GM11168 (cell line): ENCODE results near the gene HOXB1.

Source experiments
- in situ Hi-C: fragments of 300-500 bp; cut with MboI; formaldehyde crosslinking; loops from one replicate; pipeline ENCODE4 v1.12.0; 2022; ENCODE audit warnings: low sequenced_read_pairs; ENCODE audit not compliant: unreplicated experiment

Gene HOXB1

DNA sequence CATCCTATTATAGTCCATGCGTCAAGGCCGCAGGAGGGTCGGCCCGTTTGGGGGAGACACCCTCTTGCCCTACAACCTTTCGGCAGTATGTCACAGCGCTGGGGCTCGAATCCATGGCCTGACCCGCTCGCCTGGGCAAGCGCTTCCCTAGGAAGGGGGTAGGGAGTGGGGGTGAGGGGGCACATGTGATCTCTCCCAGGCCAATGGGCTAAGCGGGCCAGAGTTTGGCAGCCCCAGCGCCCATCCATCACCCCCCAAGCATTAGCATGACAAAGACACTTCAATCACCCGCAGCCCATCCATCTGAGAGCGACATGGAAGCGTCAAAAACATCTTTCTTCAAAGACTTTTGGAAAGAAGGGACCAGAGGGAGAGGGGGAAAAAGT lies at the start of gene HOXB1:
Gene HOXB1 (minus strand): TSS at position 125 of the 386 bp plus-strand sequence. CDS start 107 bp downstream, at position 18.
- in situ Hi-C loops: no loop called here

DNA sequence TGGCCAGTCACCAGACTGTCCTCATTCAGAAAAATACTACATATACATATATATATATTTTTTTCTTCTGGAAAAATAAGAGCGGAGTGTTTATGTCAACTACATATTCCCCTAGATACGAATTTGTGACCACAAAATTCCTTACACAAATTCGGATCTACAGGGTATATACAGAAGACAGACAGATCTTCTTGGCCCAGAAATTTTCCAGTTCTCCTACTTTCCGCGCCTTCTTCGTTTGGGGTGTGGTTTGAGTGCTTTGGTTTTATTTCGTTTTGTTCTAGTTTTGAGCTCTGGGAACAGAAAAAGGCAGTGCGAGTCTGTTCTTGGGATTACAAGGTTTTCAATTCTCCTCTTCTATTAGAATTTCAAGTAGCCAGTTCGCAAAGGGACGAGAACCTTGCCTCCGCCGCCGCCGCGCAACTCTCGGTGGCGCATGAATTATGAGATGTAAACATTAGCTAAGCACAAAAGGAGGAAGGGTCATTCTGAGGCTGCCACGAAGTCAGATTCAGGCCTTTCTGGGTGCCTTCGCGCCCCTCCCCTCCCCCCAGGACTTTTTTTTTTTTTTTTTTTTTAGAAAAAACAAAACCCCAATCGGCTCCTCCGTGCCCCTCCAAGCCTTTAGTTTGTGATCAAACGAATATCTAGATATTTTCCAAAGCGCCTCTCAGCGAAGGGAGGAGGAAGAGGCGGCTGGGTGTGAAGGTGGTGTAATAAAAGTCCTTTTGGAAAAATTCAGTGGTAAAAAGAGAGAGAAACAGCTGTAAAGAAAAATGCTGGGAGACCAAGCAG lies 49.1 kb upstream of the HOXB1 start:
- in situ Hi-C loops: no loop called here

DNA sequence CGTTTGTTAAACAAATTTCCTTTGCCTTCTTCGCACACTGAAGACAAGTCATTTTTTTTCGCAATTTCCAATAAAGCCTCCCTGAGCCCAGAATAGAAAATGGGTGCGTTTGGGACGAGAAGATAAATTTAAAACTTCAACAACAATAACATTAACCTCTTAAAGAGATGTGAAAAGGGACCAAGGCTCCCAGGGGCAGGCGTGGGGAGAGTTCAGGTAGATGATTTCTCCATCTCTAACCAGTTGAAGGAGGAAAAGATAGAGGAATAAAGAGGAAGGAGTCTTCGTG lies 48.6 kb upstream of the HOXB1 start:
- in situ Hi-C loops: no loop called here

DNA sequence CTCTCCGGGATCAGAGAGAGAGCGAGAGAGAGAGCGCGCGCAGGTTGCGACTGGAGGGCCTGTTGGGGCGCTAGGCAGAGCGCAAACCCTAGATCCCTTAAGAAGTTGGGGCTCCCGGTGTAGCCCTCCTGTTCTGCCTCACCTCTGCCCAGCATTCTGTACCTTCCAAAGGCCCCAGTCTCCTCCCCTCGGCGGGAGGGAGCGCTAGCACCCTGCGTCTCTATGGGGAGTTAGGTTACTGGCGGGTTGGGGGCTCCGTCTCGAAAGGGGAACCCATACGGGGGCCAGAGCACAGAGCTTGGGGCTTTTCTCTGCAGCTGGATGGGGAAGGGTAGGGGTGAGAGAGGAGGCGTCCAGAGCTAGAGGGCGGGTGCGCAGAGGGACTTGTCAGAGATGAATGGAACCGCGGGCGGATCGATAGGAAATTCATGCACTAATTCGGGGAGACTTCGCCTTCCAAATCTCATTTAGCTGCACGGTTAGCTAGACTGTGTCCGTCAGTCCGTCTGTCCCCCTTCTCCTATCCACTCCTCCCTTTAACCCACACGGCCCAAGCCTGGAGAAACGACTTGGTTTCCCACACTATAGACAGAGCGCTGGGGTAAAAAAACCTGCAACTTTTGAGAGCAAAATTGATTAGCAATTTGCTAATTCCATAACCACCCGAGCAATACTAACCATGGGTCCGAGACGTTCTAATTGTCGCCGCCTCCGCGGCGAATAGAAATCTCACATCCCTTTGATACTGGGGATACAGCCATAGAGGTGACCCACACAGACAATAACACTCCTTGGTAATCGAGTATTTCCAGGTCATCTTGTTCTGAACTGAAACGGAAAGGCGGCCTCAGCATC lies 48.0 kb upstream of the HOXB1 start:
- in situ Hi-C loops: no loop called here

DNA sequence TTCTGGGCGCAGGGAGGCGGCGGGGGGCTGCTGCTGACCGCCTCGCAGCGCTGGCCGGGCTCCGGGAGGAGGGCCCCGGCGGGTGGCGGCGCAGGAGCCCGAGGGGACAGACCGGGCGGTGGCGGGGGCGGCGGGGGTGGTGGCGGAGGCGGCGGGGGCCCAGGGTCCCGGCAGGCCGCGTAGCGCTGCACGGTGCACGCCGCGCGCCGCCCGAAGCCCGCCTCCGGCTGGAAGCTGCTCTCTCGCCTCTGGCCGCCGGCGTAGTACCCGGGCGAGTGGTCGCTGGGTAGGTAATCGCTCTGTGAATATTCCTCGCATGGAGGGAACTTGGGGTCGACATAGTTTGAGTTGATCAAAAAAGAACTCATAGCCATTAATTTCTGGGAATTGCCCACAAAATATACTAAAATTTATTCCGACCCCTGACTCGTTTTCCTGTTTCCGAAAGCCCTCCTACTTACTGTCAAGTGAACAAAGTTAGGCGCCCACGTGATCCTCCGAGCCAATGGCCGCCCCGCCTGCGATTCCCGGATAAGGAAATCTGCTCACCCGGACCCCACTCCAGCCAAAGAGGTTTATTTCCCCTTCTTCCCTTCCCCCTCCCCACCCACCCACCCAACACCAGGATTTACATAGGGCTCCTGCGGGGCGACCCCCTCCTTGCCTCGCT lies 47.3 kb upstream of the HOXB1 start, which contains the start of gene HOXB4:
Gene HOXB4 (minus strand): TSS at position 405 of the 670 bp plus-strand sequence. CDS start 31 bp downstream, at position 374.
- in situ Hi-C loops: no loop called here

DNA sequence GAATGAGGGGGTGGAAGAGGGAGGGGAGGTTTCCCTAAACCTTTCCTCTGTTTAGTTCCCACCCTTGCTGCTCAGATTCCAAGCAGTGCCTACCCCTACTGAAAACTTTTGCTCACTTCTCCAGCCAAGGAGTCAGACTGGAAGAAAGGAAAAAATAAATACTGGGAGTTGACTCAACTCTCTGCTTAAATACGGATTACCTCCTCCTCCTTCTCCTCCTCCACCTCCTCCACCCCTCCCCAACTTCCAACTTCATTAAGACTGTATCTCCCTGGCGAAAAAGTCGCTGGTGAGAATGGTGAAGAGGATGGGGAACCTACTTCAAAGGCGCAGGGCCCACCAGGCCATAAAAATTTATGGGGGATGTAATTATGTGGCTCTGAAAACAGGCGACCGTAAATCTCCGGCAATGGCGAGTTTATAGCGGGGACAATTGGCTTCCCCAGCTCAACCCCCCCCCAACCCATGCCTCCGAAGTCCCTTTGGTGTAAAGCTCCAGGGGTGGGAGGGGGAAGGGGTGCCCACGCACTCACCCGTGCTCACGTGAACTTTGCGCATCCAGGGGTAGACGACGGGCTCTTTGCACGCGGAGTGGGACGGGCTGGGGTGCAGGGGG lies 46.6 kb upstream of the HOXB1 start:
- in situ Hi-C loops: no loop called here

DNA sequence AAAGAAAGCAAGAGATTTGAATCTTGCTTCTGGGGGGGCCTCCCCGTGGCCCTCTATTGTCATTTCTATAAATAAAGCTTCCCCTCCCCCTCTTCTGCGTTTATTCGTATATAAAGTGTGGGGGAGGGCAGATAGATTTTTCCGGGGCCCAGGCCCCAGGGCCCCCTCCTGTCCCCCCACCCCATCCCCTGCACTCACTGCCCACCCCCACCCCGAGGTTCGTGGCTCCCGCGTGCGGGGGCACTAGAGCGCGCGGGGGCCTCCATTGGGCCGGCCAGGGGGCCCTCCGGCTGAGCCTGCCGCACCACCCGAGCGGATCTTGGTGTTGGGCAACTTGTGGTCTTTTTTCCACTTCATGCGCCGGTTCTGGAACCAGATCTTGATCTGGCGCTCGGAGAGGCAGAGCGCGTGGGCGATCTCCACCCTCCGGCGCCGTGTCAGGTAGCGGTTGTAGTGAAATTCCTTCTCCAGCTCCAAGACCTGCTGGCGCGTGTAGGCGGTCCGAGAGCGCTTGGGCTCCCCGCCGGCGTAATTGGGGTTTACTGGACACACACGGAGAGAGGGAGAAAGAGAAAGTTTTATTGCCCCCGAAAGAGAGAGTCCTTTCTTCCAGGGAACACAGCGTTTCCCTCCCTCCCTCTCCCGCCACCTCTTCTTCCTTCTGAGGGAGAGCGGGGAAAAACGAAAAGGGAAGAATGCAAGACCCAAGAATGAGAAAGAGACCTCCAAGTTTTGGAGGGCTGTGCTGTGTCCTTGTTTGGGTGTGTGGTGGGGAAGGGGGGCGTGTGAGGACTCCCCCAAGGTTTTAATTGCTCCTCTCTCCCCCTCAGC lies 45.9 kb upstream of the HOXB1 start:
- in situ Hi-C loops: no loop called here

DNA sequence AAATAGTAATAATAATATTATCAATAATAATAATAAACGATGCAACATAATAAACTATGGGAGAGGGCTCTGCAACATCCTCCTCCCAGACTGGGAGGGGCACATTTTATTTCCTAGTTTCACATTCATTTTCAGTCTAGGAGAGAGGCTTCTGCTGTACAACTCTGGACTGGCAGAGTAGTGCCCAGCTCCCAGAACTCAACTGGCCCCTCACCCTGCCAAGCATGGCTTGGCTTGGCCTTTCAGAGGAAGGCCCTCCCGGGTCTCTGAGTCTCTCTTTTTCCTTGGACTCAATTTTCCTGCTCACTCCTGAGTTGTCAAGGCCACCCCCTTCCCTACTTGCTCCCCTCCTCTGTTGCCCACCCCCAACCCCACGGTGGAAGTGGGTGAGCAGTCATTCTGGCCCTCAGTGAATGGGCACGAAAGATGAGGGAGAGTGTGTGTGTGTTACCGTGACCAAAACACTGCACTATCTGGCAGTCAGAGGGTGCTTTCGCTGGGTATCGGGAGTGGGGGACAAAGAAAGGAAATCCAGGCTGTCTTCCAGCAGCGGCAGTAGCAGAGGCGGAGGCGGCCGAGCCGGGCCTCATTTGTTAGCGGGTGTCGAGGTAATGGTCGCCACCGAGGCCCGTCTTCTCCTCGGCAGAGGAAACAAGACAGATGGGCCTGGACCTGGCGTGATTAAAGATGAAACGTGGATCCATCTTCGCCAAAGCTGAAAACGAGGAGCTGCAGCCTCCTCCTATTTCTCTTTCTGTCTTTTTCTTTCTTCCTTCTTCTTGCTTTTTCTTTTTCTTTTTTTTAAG lies 45.1 kb upstream of the HOXB1 start:
- in situ Hi-C loops: no loop called here

DNA sequence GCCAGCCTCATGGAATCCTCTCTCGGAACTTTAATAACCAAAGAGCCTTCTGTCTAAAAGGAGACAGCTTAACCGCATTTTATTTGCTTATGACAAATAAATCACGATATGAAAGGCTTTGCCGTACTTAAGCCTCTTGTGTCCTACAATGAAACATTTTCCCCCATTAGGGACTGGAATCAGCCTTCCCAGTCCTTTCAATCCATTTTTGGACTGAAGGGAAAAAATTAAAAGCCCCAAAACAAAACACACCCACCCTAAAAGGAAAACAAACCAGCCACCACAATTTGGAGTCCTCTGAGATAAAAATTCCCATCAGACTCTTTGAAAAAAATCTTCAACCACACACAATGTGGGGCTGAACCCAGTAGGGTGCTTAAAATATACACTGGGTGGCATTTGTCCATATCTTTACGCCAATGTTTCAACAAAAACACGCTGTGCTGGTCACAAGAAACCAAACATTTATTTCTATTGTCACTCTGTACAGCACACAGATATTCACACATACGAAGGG lies 44.3 kb upstream of the HOXB1 start:
- in situ Hi-C loops: no loop called here

DNA sequence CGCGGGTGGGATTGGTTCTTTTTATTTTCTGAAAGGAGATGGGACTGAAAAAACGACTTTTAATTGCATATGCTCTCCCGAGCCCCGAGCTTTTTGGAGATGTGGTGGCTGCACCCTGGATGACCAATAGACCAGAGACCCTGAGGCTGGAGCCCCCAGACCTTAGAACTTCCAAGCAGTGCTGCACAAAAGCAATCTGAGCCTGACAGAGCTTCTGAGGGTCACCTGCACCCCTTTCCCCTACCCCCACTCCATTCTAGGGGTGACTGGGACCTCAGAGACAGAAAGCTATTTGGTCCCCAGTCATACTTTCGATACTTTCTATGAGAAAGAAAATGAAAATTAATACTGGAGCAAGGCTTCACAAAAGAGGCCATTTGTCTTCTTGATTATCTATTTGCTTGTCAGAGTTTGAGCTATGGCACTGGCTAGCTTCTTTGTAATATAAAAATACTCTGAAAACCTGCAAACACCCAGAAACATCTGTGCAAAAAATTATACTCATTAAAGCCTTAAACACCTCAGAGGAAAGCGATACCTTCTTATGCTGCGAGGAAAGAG lies 43.8 kb upstream of the HOXB1 start:
- in situ Hi-C loops: no loop called here

DNA sequence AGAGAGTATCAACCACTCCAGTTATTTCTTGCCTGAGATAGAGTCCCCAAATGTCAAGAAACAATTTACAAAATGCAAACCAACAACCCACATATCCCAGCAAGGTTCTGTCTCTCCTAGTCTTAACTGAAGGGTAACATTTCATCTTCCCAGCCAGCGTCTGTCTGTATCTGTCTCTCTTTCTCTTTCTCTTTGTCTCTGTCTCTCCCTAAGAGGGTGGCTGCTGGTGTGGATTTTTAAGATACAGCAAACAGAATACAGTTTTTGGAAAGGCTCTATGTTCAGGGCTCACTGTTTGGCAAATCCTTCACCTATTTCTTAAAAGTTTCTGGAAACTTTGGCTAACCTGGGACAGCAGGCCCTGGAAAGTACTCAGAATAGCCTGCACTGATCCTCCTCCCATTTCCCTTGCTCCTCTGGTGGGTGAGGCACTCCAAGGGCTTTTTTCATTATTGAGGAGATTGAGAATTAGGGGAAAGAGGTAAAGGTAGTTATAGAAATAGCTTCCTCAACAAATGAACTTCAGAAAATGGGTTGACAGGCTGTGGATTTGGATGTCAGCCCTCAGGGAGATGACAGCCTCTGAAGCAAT lies 41.1 kb upstream of the HOXB1 start:
- in situ Hi-C loops: no loop called here

DNA sequence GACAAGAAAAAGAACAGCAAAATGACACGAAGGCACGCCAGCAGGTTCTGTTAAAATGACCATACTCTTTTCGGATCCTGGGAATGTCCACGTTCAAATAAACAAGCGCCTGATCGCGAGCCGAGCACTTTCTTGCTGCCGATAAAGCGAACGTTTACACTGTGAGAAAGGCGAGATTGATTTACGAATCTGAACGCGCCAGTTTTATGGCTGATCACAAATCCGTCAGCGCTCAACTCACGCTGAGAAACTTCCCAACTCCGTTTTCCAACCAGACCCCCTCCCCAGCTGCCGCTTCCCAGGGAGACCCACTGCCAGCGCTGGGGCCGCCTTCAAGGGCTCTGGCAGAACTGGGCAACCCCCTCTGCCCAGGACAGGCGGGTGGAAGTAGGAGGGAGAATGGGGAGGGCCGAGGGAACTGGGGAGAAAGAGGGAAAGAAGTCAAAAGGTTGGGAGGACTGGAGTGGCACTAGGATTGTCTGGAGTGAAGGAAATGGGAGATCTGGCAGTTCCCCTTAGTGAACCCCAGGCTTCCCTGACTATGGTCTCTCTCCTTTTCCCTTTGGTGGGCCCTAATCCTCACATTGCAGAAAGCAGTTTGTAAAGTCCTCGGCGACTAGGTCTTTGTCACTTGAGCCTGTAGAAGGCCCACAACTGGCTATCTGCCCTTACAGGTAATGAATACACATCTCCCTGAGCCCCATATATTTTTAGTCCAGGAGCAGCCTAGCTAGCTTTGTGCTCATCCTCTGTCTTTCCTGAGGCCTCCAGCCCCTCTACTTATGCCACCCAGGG lies 40.4 kb upstream of the HOXB1 start:
- in situ Hi-C loops: no loop called here

DNA sequence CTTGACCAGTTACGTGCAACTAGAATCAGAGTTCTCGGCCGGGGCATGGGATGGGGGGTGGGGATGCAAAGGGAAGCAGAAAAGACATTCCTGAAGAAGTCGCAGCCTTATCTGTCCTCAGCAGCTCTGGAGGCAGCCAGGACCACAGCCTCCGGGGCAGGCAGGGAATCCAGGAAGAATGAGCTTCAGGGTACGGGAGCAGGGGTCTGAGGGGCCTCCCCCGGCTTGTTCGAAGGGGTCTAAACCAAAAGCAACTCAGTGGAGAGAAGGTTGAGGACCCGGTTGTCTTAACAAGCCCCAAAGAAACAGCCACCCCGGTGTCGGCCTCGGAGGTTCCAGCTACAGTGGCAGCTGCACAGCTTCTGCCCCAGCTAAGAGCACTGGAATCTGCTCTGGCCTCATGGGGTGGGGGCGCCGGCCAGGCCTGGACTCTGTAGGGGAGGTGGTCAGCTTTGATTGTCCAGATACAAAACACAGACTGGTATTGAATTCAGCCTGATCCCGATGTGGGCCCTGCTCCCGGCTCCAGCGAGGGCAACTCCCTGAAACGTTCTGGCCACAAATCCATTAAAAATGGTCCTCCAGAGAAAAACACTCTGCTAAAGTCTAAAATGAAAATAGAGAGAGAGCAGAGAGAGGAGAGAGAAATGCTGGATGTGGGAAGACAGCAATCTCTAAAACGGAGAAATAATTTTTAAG lies 39.7 kb upstream of the HOXB1 start:
- in situ Hi-C loops: no loop called here

DNA sequence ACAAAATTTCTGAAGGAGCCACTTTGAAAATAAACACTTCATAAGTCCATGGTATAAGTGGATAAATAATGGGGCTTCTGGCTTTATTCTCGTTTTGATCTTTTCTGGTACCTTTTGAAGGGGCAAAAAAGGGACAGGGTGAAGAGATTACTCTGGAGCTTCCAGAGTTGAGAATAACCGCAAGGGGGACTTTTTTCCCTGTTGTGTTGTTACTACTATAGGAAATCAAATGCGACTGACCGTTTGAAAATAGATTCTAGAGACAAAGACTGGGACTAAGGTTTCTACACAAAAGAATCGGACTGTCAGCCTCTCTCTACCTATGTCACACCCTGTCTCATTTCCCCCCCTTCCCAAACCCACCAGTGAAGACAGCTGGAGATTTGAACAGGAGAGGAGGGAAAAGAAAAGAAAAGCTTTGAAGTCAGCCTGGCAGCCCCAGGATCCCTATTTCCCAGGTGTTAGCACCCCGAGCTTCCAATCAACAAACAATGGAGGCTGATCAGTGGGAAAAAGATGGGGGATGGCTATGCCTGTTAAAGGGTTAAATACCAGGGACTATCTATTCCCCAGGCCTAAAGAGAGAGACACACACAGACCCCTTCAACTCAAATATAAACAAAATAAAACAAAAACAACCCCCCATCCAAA lies 39.0 kb upstream of the HOXB1 start:
- in situ Hi-C loops: no loop called here

DNA sequence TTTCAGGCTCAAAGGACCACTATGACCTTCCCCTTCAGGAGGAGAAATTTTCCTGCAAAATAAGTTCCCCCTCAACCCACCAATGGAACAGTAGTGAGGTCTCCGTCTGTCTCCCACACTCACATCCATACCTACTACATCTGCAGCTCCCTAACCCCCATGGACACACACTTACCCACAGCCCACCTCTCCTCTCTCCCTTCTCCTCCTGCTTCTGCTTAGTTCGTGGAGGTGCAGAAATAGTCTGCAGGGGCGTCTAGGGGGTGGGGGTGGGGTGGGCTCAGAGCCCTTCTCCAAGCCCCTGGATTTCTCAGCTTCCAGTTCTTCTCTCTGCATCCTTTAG lies 38.4 kb upstream of the HOXB1 start:
- in situ Hi-C loops: no loop called here

DNA sequence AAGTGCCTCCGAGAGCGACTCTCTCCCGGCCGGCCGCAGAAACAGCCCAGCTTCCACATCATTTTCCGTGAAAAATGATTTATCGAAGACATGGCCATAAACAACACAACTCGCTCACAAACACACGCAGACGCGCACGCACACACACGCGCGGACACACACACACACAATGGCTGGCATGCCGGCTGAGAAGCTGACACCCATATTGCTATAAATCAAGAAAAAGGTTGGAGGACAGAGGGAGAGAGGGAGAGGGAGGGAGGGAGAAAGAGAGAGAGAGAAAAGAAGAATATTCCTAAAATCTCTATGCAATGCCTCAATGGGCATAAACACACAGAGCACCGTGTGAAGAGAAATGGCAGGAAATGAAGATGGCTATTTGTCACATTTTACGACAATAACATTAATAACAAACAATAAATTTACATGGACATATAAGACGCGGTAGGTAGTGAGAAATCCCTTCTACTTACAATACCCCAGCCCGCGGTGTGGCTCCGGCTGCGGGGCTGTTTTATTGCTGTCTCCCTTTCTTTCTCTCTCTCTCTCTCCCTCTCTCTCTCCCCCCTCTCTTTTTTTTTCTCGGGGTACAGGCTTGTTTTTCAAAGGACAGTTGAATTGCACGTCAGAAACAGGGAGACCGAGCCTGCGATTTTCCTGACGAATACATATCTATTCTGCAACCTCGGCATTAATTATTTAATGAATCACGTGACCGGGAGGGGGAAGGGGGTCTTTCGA lies 37.9 kb upstream of the HOXB1 start:
- in situ Hi-C loops: no loop called here
